Measurements from ENCODE around the gene CATSPERZ. TPM values are rescaled to one million over a fixed set of nuclear protein-coding genes. Genes with fewer than 3 reads are reported as not detected.

CATSPERZ gene
- total RNA-seq, 1 donor from 2014 or later, result not detected

DNA sequence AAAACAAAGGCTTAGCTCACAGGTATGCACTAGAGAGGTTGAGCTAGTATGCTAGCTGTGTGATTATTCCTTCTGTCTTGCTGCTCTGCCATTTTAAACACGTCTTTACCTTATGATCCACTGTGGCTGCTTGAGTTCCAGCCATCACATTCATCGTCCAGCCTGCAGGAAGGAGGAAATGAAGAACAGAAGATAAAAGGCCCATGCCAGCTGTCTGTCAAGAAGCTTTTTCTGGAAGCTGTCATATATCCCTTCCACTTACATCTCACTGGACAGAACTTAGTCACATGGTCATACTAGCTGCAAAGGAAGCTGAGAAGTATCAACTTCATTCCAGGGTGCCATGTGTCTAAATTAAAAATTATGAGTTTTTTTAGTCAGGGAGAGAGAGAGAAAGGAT, 27.2 kb downstream of the CATSPERZ start:
- TF ChIP-seq, protein P1, sequence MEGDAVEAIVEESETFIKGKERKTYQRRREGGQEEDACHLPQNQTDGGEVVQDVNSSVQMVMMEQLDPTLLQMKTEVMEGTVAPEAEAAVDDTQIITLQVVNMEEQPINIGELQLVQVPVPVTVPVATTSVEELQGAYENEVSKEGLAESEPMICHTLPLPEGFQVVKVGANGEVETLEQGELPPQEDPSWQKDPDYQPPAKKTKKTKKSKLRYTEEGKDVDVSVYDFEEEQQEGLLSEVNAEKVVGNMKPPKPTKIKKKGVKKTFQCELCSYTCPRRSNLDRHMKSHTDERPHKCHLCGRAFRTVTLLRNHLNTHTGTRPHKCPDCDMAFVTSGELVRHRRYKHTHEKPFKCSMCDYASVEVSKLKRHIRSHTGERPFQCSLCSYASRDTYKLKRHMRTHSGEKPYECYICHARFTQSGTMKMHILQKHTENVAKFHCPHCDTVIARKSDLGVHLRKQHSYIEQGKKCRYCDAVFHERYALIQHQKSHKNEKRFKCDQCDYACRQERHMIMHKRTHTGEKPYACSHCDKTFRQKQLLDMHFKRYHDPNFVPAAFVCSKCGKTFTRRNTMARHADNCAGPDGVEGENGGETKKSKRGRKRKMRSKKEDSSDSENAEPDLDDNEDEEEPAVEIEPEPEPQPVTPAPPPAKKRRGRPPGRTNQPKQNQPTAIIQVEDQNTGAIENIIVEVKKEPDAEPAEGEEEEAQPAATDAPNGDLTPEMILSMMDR (IDR thresholded peaks at IDR 0.05; ENCODE audit: insufficient read depth, low read length, poor library complexity, severe bottlenecking), result no peak
- DNase-seq (ENCODE audit: low read depth), result no peak
- peaks cover under 1% of the 10 kb centered on the region for H3K36me3 ChIP-seq (ENCODE audit: control insufficient read depth, insufficient read depth, low read length)
- no peaks in the 10 kb centered on the region for H3K27me3 ChIP-seq (ENCODE audit: control insufficient read depth, insufficient read depth, low read length)
- H3K4me3 ChIP-seq (ENCODE audit: low read depth, low read length), result no peak overlapping the region

DNA sequence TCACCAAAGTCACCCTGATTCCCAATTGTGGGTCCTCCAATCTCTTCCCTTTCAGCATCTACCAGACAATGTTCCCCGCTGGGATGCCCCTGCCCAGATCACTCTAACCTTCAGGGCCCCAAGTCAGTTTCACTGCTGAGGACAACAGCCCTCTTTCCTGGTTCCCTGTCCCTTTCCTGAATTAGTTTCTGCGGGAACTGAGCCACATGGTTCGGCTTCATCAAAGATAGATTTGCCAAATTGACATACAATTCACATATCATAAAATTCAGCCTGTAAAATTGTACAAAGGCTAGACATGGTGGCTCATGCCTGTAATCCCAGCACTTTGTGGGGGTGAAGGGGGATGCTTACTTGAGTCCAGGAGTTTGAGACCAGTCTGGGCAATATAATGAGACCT, 27.8 kb downstream of the CATSPERZ start:
- no peaks in the 10 kb centered on the region for H3K27me3 ChIP-seq (ENCODE audit: control insufficient read depth, insufficient read depth, low read length)
- DNase-seq (ENCODE audit: low read depth), result no peak
- H3K4me3 ChIP-seq (ENCODE audit: low read depth, low read length), result no peak overlapping the region
- H3K36me3 ChIP-seq (ENCODE audit: control insufficient read depth, insufficient read depth, low read length), result no peaks in the 10 kb centered on the region
- TF ChIP-seq, protein P1 (IDR thresholded peaks at IDR 0.05; ENCODE audit: insufficient read depth, low read length, poor library complexity, severe bottlenecking), result no peak

DNA sequence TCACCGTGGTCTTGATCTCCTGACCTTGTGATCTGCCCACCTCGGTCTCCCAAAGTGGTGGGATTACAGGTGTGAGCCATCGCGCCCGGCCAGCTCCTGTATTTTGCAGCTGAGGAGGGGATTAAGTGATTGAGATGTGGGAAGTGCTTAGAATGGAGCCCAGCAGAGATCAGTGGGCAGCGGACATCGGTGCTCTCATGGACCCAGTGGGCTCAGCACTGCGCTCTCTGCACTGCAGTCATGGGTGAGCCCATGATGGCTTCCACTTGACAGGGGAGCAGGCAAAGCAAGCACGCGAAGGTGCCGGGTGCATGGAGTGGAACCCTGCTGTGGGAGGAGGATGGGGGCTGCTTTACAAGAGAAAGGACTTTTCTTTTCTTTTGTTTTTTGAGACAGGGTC, 30.7 kb downstream of the CATSPERZ start:
- no peaks in the 10 kb centered on the region for H3K27me3 ChIP-seq (ENCODE audit: control insufficient read depth, insufficient read depth, low read length)

DNA sequence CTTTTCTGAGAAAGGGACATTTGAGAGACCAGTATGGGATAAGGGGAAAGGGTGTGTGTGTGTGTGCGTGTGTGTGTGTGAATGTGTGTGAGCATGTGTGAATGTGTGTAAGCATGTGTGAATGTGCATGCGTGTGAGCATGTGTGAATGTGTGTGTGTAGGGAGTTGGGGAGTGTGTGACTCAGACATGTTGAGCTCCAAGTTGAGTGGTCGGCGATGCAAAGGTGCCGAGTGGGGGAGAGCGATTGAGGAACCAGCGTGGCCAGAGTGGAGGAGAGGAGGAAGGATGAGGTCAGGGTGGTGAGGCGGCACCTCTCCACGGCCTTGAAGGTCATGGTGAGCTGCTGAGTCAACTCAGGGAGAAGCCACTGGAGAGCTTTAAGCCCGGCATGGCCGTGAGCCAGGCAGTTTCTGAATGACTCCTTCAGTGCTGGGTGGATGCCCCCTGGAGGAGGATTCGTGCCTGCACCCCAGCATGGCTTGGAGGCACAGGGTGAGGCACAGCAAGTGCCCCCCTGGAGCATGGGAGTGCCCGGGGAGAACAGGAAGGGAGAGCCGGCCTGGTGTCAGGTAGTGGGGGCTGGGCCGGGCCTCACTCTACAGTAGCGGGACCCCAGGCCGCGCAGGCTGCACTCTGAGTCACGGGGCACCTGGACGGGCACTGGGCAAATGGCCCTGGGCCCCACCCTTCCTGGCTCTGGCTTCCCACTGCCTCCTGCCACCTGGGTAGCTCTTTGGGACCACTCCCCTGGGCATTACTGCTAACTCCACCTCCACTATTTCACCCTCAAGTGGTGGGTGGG, 31.6 kb downstream of the CATSPERZ start:
- no peak overlapping the region for H3K4me3 ChIP-seq (ENCODE audit: low read depth, low read length)
- no peaks in the 10 kb centered on the region for H3K27me3 ChIP-seq (ENCODE audit: control insufficient read depth, insufficient read depth, low read length)
- DNase-seq (ENCODE audit: low read depth), result peak; percentile 77
- H3K36me3 ChIP-seq (ENCODE audit: control insufficient read depth, insufficient read depth, low read length), result no peaks in the 10 kb centered on the region
- TF ChIP-seq, protein P1 (IDR thresholded peaks at IDR 0.05; ENCODE audit: insufficient read depth, low read length, poor library complexity, severe bottlenecking), result peak; percentile 79

More for the DNA sequence above, 30.7 kb downstream of the CATSPERZ start:
- TF ChIP-seq, protein P1 (IDR thresholded peaks at IDR 0.05; ENCODE audit: insufficient read depth, low read length, poor library complexity, severe bottlenecking), result no peak
- H3K4me3 ChIP-seq (ENCODE audit: low read depth, low read length), result no peak overlapping the region
- no peak for DNase-seq (ENCODE audit: low read depth)
- H3K36me3 ChIP-seq (ENCODE audit: control insufficient read depth, insufficient read depth, low read length), result no peaks in the 10 kb centered on the region

DNA sequence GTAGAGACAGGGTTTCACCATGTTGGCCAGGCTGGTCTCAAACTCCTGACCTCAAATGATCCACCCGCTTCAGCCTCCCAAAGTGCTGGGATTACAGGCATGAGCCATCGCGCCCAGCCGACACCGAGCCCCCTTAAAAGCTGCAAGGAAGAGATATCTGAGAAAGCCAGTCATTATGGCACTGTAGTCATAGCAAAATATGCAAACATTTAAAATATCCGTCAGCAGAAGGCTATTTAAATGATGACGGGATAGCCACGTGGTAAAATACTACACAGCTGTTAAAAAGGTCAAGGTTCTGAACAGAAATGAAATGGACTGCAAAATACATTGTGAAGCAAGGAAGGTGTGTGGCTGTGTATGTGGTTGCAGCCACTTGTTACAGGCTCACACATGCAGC, 33.4 kb downstream of the CATSPERZ start:
- Histone ChIP-seq H3K4me3 (ENCODE audit: low read depth, low read length) (no peak overlapping the region), H3K36me3 (ENCODE audit: control insufficient read depth, insufficient read depth, low read length) (no peaks in the 10 kb centered on the region), H3K27me3 (ENCODE audit: control insufficient read depth, insufficient read depth, low read length) (no peaks in the 10 kb centered on the region)
- TF ChIP-seq, protein P1 (IDR thresholded peaks at IDR 0.05; ENCODE audit: insufficient read depth, low read length, poor library complexity, severe bottlenecking), result no peak
- DNase-seq (ENCODE audit: low read depth), result no peak
